PFSK-1 (cell line): ENCODE measurements around the gene SHC4.

Source experiments
- POLR2AphosphoS5 ChIP-seq: IDR thresholded peaks from 2 replicates; pipeline ENCODE4 v1.6.1; 2012; ENCODE audit warnings: low read depth, mild to moderate bottlenecking, control low read depth, low read length, moderate library complexity
- TF ChIP-seq, protein P1 (sequence below), 2 experiments: IDR thresholded peaks; 2 replicates each; pipeline versions ENCODE4 v1.6.1 to v1.8.0; 2011 to 2012; ENCODE audit warnings: low read depth in 2 of 2, low read length in 2 of 2, control low read depth in 1 of 2, inconsistent platforms in 1 of 2, mild to moderate bottlenecking in 1 of 2, moderate library complexity in 1 of 2; ENCODE audit not compliant: insufficient read depth in 1 of 2

DNA sequence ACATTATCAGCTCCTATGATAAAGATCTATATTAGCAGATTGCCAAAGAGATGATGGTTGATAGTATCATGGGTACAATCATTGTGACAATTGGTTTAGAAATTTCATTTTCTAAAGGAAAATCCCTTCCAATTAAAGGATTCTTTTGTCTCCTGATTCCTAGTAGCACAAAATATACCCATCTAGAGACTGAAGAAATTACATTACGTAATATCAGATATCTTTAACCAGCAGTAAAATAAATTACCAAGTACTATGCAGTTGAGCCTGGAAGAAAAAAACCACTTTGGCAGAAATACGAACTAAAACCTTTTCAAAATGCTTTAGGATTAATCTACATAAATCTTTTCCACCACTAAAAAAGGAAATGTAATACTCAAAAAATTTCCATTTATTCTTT, 35.6 kb upstream of the SHC4 start:
- TF ChIP-seq POLR2AphosphoS5 = no peak
- TF ChIP-seq, protein P1, sequence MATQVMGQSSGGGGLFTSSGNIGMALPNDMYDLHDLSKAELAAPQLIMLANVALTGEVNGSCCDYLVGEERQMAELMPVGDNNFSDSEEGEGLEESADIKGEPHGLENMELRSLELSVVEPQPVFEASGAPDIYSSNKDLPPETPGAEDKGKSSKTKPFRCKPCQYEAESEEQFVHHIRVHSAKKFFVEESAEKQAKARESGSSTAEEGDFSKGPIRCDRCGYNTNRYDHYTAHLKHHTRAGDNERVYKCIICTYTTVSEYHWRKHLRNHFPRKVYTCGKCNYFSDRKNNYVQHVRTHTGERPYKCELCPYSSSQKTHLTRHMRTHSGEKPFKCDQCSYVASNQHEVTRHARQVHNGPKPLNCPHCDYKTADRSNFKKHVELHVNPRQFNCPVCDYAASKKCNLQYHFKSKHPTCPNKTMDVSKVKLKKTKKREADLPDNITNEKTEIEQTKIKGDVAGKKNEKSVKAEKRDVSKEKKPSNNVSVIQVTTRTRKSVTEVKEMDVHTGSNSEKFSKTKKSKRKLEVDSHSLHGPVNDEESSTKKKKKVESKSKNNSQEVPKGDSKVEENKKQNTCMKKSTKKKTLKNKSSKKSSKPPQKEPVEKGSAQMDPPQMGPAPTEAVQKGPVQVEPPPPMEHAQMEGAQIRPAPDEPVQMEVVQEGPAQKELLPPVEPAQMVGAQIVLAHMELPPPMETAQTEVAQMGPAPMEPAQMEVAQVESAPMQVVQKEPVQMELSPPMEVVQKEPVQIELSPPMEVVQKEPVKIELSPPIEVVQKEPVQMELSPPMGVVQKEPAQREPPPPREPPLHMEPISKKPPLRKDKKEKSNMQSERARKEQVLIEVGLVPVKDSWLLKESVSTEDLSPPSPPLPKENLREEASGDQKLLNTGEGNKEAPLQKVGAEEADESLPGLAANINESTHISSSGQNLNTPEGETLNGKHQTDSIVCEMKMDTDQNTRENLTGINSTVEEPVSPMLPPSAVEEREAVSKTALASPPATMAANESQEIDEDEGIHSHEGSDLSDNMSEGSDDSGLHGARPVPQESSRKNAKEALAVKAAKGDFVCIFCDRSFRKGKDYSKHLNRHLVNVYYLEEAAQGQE (IDR thresholded peaks at IDR 0.05; ENCODE audit: insufficient read depth in 1 of 2, low read depth in 2 of 2, low read length in 2 of 2) = no peak
